Measurements from ENCODE around the gene CYBB.

GRCh38 chrX:37745354-37745753, 34.5 kb upstream of the CYBB start:
- TF ChIP-seq CTCF (IDR thresholded peaks at IDR 0.05; ENCODE audit: low read depth, low read length, poor library complexity, severe bottlenecking) (peak; percentile 65), EZH2phosphoT487 (IDR thresholded peaks at IDR 0.05; ENCODE audit: borderline replicate concordance, low read length) (no peak)

All from DOHH2 (cell line).